ENCODE measurements around the gene GNAI3. TPM values are rescaled to one million over a fixed set of nuclear protein-coding genes. Genes with fewer than 3 reads are reported as not detected.

GNAI3 gene
- total RNA-seq, 6 experiments from 2014 or later = 10.6 to 11.7 (median 11.2) TPM

GRCh38 chr1:109664671-109665070, 116.3 kb downstream of the GNAI3 start:
- peaks cover 29% of the 10 kb centered on the region for H3K4me1 Mint-ChIP-seq (ENCODE audit: low read depth)
- DNase-seq = no peak
- H3K4me3 Mint-ChIP-seq = no peak overlapping the region
- no peak overlapping the region; the same call in 1 of the 2 replicates for H3K27ac Mint-ChIP-seq
- no peak for TF ChIP-seq CTCF (IDR thresholded peaks at IDR 0.05)
- peaks cover 7% of the 10 kb centered on the region; the same call in 1 of the 2 replicates for H3K36me3 Mint-ChIP-seq (ENCODE audit: low read depth)
- H3K9me3 Mint-ChIP-seq = no peaks in the 10 kb centered on the region
- H3K27me3 Mint-ChIP-seq (ENCODE audit: insufficient read depth) = no peaks in the 10 kb centered on the region; the same call in 1 of the 2 replicates

- Mint-ChIP-seq H3K36me3 (ENCODE audit: low read depth) (peaks cover 18% of the 10 kb centered on the region), H3K27me3 (ENCODE audit: insufficient read depth) (no peaks in the 10 kb centered on the region; the same call in none of the 2 replicates), H3K4me1 (ENCODE audit: low read depth) (peaks cover 29% of the 10 kb centered on the region), H3K4me3 (peak within 1 kb of the TSS; percentile 85), H3K9me3 (no peaks in the 10 kb centered on the region), H3K27ac (peak within 1 kb of the TSS; percentile 66)
- DNase-seq = peak; percentile 72
- no peak for TF ChIP-seq CTCF (IDR thresholded peaks at IDR 0.05)
Measured at GRCh38 chr1:109667452-109668122, 119.2 kb downstream of the GNAI3 start, which contains the start of gene GSTM2. Gene GSTM2, plus strand, starts transcription at chr1:109668057. Its CDS starts 59 bp downstream, at chr1:109668116.

Other genes with a start within 250 kb of the GNAI3 start
- not detected for gene MYBPHL, start 241.6 kb upstream of the GNAI3 start, total RNA-seq (2021; fragmentation: NEBNext Ultra II Directional; extraction: Animal tissue kit (Norgen Biotek cat#: 25700))
- 10 to 100 TPM; 51.6 to 78.4 (median 58.5) TPM for gene SORT1, start 150.7 kb upstream of the GNAI3 start, total RNA-seq (2021; fragmentation: NEBNext Ultra II Directional; extraction: Animal tissue kit (Norgen Biotek cat#: 25700))
- 100 to 1,000 TPM; 145 to 195 (median 188) TPM for gene PSMA5, start 122.2 kb upstream of the GNAI3 start, total RNA-seq (2021; fragmentation: NEBNext Ultra II Directional; extraction: Animal tissue kit (Norgen Biotek cat#: 25700))
- gene SYPL2, start 82.1 kb upstream of the GNAI3 start, total RNA-seq (2021; fragmentation: NEBNext Ultra II Directional; extraction: Animal tissue kit (Norgen Biotek cat#: 25700)) = 10 to 100 TPM; 16.0 to 34.1 (median 18.5) TPM
- gene ATXN7L2, start 64.7 kb upstream of the GNAI3 start, total RNA-seq (2021; fragmentation: NEBNext Ultra II Directional; extraction: Animal tissue kit (Norgen Biotek cat#: 25700)) = 1 to 10 TPM; 5.6 to 7.3 (median 6.4) TPM
- gene CYB561D1, start 54.5 kb upstream of the GNAI3 start, total RNA-seq (2021; fragmentation: NEBNext Ultra II Directional; extraction: Animal tissue kit (Norgen Biotek cat#: 25700)) = 10 to 100 TPM in 1 of 6 experiments, 1 to 10 TPM in 5; 7.2 to 10.3 (median 8.1) TPM
- 1 to 10 TPM; 3.0 to 8.3 (median 4.3) TPM for gene AMIGO1, start 38.9 kb upstream of the GNAI3 start, total RNA-seq (2021; fragmentation: NEBNext Ultra II Directional; extraction: Animal tissue kit (Norgen Biotek cat#: 25700))
- gene GPR61, start 8.7 kb upstream of the GNAI3 start, total RNA-seq (2021; fragmentation: NEBNext Ultra II Directional; extraction: Animal tissue kit (Norgen Biotek cat#: 25700)) = under 1 TPM in 1 of 6 experiments, not detected in 5; 0.12 TPM
- under 1 TPM in 3 of 6 experiments, not detected in 3; 0.11 to 0.40 (median 0.34) TPM for gene GNAT2, start 71.0 kb downstream of the GNAI3 start, total RNA-seq (2021; fragmentation: NEBNext Ultra II Directional; extraction: Animal tissue kit (Norgen Biotek cat#: 25700))
- gene AMPD2, start 71.2 kb downstream of the GNAI3 start, total RNA-seq (2021; fragmentation: NEBNext Ultra II Directional; extraction: Animal tissue kit (Norgen Biotek cat#: 25700)) = 100 to 1,000 TPM; 127 to 172 (median 139) TPM
- gene GSTM4, start 107.5 kb downstream of the GNAI3 start, total RNA-seq (2021; fragmentation: NEBNext Ultra II Directional; extraction: Animal tissue kit (Norgen Biotek cat#: 25700)) = 10 to 100 TPM; 16.0 to 27.1 (median 24.8) TPM
- gene GSTM2, start 119.4 kb downstream of the GNAI3 start, total RNA-seq (2021; fragmentation: NEBNext Ultra II Directional; extraction: Animal tissue kit (Norgen Biotek cat#: 25700)) = 10 to 100 TPM; 32.4 to 53.4 (median 46.1) TPM
- gene GSTM1, start 139.2 kb downstream of the GNAI3 start, total RNA-seq (2021; fragmentation: NEBNext Ultra II Directional; extraction: Animal tissue kit (Norgen Biotek cat#: 25700)) = 10 to 100 TPM; 14.7 to 50.1 (median 46.5) TPM
- 1 to 10 TPM; 4.3 to 7.1 (median 5.5) TPM for gene GSTM5, start 163.6 kb downstream of the GNAI3 start, total RNA-seq (2021; fragmentation: NEBNext Ultra II Directional; extraction: Animal tissue kit (Norgen Biotek cat#: 25700))
- 10 to 100 TPM; 36.9 to 51.3 (median 43.6) TPM for gene GSTM3, start 192.4 kb downstream of the GNAI3 start, total RNA-seq (2021; fragmentation: NEBNext Ultra II Directional; extraction: Animal tissue kit (Norgen Biotek cat#: 25700))
- not detected for gene EPS8L3, start 215.3 kb downstream of the GNAI3 start, total RNA-seq (2021; fragmentation: NEBNext Ultra II Directional; extraction: Animal tissue kit (Norgen Biotek cat#: 25700))

All from HFFc6 (cell line).